Measurements from ENCODE around the gene CRIP3. TPM values are rescaled to one million over a fixed set of nuclear protein-coding genes. Genes with fewer than 3 reads are reported as not detected.

Gene CRIP3
- total RNA-seq, 2 donors from 2014 or later = 0.85 to 1.5 TPM

DNA sequence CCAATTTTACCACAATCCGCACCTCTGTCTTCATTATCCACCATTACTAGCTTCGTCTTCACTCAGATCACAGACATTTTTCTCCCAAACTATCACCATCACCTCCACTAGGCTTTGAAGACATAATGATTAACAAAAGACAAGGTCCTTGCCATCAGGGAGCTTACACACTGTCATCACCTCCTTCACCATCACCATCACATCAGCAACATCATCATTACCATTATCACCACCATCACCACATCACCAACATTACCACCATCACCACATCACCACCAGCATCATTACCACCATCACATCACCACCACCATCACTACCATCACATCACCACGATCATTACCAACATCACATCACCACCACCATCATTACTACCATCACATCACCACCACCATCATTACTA is 14.9 kb downstream of the CRIP3 start:
- ATAC-seq (no peak), DNase-seq (no peak)
- intact Hi-C loops (cut with DNase I) = no loop called here

DNA sequence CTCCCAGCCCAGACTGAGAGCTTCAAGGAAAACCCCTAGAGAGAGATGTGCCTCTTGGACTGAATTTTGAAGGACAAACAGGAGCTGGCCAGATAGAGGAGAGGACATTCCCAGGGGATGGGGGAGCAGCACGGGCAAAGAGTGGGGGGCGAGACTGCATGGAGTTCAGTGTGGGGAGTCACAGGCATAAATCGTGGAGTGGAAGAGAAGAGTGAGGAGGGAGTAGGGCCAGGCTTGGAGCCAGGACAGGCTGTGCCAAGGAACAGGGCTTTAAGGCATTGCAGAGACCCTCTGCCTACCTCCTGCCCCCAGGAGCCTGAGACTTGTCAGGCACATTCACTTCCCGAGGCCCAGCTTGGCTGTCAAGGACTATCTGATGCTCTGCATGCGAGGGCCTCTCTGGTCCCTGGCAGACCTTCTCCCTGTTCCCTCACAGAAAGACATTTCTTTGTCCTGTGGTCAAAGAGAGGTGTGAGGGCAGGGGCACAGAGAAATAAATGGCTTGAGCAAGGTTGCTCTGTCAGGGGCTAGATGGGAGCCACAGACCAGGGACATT is 15.8 kb downstream of the CRIP3 start:
- no peak for DNase-seq
- ATAC-seq = no peak
- intact Hi-C loops (cut with DNase I) = no loop called here

DNA sequence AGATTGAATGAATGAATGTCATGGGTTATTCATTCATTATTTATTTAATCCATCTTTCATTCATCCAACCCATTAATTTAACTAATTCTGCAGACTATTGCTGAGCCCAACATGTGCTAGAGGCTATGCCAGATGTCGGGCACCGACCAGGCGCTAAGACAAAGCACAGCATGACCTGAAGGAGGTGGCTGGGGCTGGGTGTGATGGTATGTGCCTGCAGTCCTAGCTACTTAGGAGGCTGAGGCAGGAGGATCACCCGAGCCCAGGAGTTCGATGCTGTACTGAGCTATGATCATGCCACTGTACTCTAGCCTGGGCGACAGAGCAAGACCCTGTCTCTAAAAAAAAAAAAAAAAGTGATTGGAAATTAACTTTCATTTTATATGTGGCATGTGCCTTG is 16.3 kb downstream of the CRIP3 start:
- no peak for ATAC-seq

DNA sequence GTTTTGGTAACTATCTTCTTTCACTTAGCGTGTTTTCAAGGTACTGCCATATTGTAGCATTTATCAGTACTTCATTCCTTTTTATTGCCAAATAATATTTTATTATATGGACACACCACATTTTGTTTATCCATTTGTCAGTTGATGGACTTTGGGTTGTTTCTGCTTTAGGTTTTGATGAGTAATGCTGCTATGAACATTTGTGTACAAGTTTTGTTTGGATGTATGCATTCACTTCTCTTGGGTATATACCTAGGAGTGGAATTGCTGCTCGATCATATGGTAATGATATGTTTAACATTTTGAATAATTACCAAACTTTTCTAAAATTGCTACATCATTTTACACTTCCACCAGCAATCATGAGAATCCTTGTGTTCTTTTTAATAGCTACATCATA is 16.9 kb downstream of the CRIP3 start:
- ATAC-seq (no peak), DNase-seq (no peak)
- intact Hi-C loops (cut with DNase I) = no loop called here

More for the DNA sequence above, 16.3 kb downstream of the CRIP3 start:
- intact Hi-C loops (cut with DNase I) = no loop called here
- no peak for DNase-seq

DNA sequence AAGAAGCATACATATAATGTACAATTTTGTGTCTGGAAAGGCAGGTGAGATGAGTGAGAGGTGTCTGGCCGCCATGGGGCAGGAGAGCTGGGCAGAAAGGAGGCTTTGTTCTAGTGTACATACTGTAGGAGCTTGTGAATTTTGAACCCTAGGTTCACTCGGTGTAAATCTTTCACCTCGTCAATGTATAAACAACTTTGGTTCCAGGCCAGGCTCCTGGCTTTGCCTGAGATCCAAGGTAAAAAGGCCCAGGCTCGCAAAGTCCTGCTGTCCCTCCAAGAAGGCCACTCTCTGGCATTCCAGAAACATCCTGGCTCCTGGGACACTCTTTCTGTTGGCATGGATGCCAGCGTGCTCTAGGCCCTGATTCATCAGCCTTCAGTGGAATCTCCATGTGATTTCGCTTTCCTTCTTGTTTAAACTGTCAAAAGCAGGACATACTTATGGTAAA is 17.7 kb downstream of the CRIP3 start:
- intact Hi-C loops (cut with DNase I) = no loop called here
- DNase-seq (no peak), ATAC-seq (no peak)

DNA sequence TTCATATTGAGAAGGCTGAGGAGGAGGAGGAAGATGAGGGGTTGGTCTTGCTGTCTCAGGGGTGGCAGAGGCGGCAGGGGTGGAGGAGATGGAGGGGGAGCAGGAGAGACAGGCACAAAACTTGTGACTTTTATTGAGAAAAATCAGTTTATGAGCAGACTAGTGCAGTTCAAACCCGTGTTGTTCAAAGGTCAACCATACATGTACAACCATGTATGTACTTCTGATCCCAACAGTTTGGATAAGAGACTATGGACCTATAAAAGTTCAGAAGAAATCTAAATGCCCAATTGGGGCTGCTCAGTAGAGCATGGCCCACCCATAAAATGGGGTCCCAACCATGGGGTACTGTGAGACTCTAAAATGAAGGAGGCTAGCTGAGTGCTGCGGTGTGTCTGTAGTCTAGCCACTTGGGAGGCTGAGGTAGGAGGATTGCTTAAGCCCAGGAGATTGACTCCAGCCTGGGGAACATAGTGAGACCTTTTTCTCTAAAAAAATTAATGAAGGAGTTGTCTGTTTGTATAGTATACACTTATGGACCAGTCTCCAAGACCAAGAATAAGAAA is 18.2 kb downstream of the CRIP3 start:
- intact Hi-C loops (cut with DNase I) = no loop called here
- DNase-seq = no peak
- ATAC-seq = no peak

DNA sequence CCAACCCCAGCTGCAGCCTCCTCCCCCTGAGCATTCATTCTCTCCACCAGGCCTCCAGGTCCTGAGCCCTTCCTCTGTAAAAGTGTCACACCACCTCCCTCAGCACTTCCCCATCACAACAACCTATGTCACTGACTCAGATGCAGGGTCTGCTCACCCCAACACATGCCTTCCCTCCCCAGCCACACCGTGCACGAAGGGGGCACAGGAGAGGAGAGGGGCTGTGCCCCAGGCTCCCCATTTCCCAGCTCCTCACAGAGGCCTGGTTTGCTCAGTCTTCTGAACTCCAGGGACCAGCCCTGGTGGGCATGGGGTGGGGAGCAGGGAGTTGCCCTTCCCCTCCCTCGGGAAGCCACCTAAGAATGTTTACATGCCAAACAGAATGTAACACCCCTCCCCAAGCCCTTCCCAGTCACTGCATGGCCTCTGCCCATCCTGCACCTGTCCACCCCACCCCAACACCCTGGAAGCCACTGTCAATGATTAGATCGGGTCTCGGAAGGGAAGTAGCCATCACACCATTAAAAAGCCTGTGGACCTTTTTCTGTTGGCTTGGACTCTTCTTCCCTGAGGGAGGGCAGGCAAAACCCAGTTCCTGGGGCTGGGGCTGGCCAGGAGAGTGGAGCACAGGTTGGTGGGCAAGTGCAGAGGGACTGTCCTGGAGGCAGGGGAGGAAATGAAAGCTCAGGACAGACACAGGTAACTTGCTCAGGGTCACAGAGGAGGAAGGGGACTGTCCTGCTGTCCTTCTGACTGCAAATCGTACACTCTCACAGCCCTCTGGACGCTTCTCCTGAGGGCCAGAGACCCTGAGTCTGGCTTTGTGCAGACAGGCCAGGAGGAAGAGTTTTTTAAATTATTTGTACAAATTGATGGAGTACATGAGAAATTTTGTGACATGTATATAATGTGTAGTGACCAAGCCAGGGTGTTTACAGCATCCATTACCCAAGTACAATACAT is 20.6 kb downstream of the CRIP3 start:
- no peak for ATAC-seq
- DNase-seq = no peak
- intact Hi-C loops (cut with DNase I) = no loop called here

DNA sequence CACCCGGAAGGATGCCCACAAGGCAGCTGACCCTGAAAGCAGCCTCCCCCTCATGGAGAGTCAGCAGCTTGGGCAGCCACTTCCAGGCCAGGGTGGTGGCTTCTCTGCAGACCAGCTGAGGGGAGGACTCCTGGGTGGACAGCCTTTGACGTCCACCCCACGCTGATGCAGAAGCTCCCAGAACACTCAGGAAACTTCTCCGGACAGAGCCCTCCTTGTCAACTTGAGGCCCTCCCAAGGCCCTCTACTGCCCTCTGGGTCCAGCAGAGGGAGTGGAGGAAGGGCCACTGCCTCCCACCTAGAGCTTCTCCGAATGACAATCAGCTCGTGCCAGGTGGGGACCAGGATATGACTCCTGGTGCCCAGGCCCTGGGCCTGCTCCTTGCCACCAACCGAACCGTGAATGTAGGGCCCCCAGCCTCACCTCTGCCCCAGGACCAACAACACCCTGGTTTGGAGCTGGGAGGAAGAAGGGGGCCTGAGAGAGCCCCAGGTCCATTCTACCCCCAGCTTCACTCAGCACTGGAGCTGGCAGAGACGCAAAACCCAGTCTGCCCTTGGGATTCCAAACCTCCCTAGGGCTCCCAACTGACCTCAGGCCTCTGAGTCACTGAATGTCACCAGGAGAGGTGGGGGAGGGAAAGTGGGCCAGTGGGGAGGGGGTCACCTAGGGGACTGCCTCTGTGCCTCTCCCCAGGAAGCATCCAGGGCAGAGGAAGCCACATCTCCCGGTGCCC is 21.5 kb downstream of the CRIP3 start:
- intact Hi-C loops (cut with DNase I) = no loop called here
- DNase-seq (no peak), ATAC-seq (no peak)

DNA sequence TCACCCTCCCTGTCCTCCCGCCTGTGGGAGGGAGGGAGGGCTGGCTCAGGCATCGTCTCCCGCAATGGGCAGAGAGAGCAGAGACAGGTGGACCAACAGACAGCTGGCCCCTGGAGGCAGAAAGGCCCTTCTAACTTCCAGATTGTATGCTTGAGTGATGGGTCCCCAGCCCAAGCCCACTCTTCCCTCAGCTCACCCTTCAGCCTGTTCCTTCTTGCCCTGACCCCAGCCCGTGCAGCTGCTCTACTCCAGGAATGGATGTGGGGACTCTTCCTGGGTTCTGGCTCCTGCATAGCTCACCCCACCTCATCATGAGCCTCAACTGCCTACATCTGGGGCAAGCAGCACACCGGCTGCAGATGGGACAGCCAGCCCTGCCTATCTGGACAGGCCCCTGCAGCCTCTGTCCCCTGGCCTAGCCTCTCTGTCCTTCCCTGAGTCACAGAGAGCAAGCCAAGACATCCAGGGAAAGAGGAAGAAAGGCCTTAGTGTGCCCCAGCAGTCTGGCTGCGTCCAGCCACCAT is 22.1 kb downstream of the CRIP3 start:
- no peak for ATAC-seq
- intact Hi-C loops (cut with DNase I) = no loop called here
- DNase-seq = no peak

DNA sequence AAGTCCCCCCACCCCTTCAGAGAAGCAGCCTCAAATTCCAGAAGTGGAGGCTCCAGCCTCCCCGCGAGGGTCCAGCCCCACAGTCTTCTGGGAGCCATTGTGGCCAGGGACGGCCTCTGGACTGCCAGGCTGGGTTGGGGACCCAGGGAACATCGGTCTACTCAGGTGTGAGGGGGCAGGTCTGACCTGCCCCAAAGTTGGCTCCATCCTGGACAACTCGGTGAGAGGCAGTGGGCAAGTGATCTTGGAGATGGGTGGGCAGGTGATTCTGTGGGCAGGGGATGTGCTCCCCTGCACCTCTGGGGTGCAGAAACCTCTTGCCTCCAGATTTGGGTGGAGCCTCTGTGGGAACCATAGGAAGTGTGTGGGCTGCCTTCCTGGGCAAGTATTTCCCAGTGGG is 22.8 kb downstream of the CRIP3 start:
- intact Hi-C loops (cut with DNase I) = no loop called here
- ATAC-seq = no peak
- no peak for DNase-seq

DNA sequence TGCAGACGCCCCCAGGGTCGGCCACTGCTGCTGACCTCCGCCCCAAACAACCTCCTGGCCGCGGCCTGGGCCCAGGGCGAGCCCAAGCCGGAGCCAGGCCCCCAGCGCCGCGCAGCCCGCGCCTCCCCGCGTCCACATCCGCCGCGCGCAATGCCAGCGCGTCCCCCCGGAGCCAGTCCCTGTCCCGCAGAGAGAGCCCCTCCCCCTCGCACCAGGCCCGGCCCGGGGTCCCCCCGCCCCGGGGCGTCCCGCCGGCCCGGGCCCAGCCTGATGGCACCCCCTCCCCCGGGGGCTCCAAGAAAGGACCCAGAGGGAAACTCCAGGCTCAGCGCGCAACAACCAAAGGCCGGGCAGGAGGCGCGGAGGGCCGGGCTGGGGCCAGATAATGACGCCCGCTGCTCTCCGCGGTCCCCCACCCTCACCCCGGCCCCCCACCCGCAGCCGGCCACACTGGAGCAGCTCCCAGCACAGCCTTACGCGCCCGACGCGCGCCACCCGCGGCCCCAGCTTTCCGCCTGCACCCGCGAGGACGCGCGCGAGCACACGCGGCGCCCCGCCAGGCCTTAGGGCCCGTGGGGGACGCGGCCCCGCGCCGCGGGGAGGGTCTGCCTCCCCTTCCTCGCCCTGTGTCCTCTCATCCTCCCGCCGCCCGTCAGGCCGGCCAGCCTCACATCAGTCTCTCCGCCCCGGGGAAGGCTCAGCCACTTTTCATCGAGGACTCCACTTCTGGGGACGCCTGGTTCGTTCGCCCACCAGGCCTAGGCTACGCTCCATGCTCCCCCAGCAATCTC is 23.4 kb downstream of the CRIP3 start:
- intact Hi-C loops (cut with DNase I) = no loop called here
- DNase-seq (no peak), ATAC-seq (peak in 1 of 2 donors; percentile 41)

DNA sequence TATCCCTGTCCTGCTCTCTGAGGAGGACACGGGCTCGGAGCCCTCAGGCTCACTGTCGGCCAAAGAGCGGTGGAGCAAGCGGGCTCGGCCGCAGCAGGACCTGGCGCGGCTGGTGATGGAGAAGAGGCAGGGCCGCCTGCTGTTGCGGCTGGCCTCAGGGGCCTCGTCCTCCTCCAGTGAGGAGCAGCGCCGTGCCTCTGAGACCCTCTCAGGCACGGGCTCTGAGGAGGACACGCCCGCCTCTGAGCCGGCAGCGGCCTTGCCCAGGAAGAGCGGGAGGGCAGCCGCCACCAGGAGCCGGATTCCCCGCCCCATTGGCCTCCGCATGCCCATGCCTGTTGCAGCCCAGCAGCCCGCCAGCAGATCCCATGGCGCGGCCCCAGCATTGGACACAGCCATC is 24.7 kb downstream of the CRIP3 start:
- ATAC-seq = no peak
- intact Hi-C loops (cut with DNase I) = no loop called here
- no peak for DNase-seq

DNA sequence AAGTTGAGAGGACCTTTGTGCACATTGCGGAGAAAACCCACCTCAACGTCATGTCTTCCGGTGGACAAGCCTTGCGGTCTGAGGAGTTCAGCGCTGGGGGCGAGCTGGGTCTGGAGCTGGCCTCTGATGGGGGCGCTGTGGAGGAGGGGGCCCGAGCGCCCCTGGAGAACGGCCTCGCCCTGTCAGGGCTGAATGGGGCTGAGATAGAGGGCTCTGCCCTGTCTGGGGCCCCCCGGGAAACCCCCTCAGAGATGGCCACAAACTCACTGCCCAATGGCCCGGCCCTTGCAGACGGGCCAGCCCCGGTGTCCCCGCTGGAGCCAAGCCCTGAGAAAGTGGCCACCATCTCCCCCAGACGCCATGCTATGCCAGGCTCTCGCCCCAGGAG is 25.1 kb downstream of the CRIP3 start:
- ATAC-seq = no peak
- DNase-seq = no peak
- intact Hi-C loops (cut with DNase I) = no loop called here

DNA sequence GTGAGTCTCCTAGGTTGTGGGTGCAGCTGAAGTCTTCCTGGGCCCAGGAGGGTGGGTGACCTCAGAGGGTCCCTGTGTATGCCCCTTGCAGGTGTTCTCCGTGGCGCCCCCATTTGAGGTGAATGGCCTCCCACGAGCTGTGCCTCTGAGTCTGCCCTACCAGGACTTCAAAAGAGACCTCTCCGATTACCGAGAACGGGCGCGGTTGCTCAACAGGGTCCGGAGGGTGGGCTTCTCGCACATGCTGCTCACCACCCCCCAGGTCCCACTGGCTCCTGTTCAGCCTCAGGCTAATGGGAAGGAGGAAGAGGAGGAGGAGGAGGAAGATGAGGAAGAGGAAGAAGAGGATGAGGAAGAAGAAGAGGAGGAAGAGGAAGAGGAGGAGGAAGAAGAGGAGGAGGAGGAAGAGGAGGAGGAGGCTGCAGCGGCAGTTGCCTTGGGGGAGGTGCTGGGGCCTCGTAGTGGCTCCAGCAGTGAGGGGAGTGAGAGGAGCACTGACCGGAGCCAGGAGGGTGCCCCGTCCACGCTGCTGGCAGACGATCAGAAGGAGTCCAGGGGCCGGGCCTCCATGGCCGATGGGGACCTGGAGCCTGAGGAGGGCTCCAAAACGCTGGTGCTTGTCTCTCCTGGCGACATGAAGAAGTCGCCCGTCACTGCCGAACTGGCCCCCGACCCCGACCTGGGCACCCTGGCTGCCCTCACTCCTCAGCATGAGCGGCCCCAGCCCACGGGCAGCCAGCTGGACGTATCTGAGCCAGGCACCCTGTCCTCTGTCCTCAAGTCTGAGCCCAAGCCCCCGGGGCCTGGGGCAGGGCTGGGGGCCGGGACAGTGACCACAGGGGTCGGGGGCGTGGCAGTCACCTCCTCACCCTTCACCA is 25.8 kb downstream of the CRIP3 start:
- intact Hi-C loops (cut with DNase I) = no loop called here
- DNase-seq (no peak), ATAC-seq (no peak)

DNA sequence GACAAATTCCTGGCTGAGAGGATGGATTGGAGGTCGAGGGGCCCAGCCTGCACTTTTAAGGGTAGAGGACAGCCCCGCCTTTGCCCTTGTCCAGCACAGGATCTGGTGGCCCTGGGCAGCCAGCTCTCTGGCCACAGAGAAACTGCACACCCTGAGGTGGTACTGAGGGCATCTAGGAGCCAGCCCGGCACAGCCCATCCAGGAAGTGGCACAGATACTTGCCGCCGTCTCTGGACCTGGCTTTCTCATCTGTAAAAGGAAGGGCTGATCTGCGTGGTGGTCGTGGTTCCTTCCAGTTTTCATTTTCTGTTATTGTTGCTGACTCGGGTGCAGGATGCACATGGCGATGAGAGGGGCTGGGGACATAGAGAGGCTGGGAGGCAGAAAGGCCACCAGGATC is 26.6 kb downstream of the CRIP3 start:
- no peak for ATAC-seq
- DNase-seq = no peak
- intact Hi-C loops (cut with DNase I) = no loop called here

DNA sequence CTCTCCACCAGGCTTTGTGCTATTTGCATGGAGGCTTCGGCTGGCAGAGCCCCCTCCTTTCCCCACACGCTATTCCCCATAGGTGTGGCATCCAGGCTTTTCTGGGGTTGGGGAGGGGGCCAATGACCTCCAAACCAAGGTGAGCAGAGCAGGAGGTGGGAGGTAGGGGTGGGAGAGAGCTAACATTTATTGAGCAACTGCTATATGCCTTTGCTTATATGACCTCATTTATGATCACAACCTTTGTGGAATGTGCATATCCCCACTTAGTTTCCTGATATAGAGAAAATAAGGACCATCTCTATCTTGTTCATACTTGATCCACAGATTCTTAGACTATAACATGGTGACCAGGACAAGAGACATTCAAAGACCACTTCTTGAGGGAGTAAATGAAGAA is 28.4 kb downstream of the CRIP3 start:
- DNase-seq = no peak
- intact Hi-C loops (cut with DNase I) = no loop called here
- no peak for ATAC-seq

DNA sequence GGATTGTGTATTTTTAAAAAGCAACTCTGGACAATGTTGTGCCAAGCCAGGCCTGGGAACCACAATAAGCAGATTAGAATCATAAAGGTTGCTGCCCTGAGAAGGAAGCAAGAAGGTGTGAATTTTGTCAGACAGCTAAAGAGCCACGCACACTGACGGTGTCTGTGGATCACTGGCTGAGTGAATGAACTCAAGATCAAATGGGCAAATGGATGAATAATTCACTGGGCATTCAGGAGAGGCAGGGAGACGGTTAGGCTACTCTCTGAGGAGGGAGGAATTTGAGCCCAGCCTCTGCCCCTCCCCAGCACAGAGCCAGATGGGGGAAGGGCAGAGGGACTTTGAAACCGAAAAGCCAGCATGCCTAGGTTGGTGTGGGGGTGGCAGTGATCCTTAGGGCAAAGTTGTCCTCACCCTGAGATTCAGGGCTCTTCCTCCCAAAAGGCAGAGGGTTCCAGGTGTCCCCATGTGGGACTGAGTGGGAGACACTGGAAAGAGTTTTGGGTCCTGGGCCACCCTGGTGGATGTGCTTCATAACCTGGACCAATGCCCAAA is 30.0 kb downstream of the CRIP3 start:
- intact Hi-C loops (cut with DNase I) = no loop called here
- DNase-seq (no peak), ATAC-seq (peak in 1 of 2 donors; percentile 42)
